Measurements from ENCODE around the gene FOXP3.

DNA sequence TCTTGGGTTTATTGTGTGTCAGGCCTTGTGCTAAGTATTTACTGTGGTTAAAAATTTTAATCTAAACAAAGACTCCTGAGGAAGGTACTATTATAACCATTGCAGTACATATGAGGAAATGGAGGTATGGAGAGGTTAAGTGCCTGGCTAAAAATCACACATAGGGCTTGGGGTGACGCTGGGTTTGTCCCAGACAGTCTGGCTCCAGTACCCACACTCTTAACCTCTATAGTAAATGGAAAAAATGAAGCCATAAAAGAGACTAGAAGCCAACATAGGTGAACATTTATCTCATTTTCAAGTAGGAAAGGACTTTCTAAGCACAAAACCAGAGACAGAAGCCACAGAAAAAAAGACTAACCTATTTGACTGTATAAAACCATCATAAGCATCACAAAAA is 1.9 kb downstream of the FOXP3 start:
- TF ChIP-seq, protein P1, sequence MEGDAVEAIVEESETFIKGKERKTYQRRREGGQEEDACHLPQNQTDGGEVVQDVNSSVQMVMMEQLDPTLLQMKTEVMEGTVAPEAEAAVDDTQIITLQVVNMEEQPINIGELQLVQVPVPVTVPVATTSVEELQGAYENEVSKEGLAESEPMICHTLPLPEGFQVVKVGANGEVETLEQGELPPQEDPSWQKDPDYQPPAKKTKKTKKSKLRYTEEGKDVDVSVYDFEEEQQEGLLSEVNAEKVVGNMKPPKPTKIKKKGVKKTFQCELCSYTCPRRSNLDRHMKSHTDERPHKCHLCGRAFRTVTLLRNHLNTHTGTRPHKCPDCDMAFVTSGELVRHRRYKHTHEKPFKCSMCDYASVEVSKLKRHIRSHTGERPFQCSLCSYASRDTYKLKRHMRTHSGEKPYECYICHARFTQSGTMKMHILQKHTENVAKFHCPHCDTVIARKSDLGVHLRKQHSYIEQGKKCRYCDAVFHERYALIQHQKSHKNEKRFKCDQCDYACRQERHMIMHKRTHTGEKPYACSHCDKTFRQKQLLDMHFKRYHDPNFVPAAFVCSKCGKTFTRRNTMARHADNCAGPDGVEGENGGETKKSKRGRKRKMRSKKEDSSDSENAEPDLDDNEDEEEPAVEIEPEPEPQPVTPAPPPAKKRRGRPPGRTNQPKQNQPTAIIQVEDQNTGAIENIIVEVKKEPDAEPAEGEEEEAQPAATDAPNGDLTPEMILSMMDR (IDR thresholded peaks at IDR 0.05) = no peak
- no peak for TF ChIP-seq EZH2 (IDR thresholded peaks at IDR 0.05)

Measured in neural progenitor cell (in vitro differentiated cells).